Measurements from ENCODE around the gene MIPEP.

- TF ChIP-seq CTCF (IDR thresholded peaks at IDR 0.05) (no peak), POLR2A (IDR thresholded peaks at IDR 0.05) (no peak)
Observed at GRCh38 chr13:23845105-23845725, 44.0 kb downstream of the MIPEP start.

All from esophagus squamous epithelium (tissue), 4 donors.